KOPT-K1 (cell line): ENCODE results near the gene RFNG.
"Not testable (repeated sequence)": the region's sequence is repeated elsewhere in the genome, so short reads cannot be mapped to it uniquely, and the experiment has no call there.

Experiments
- H3K27ac ChIP-seq: fragments of 200-600 bp; sonication (generic); 2 replicates; pipeline ENCODE4 v1.5.1; 2016; ENCODE audit warnings: antibody characterized with exemption, mild to moderate bottlenecking, low read depth, low read length; ENCODE audit not compliant: poor library complexity, severe bottlenecking
- H3K36me3 ChIP-seq: fragments of 200-600 bp; sonication (generic); 2 replicates; pipeline ENCODE4 v1.5.1; 2017; ENCODE audit warnings: antibody characterized with exemption, mild to moderate bottlenecking, low read length, moderate library complexity; ENCODE audit not compliant: insufficient read depth
- H3K9me3 ChIP-seq: fragments of 200-600 bp; sonication (generic); 2 replicates; pipeline ENCODE4 v1.5.1; 2017; ENCODE audit warnings: antibody characterized with exemption, low read length, mild to moderate bottlenecking; ENCODE audit not compliant: insufficient read depth, poor library complexity, severe bottlenecking

The RFNG gene

DNA sequence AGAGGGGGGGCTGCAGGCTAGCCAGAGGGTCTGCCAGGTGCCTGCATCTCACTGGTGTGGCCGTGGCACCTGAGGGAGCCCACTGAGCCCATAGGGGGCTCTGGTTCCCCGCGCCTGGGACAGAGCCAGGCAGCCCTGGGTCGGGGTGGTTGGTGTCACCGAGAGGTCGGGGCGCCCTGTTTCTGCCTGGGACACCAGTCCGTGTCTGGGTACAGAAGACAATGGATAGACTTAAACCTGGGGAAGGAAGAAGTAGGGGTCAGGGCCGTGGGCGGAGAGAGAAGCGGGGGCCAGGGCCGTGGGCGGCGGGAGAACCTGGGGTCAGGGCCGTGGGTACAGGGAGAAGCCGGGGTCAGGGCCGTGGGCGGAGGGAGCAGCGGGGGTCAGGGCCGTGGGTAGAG is 3.0 kb downstream of the RFNG start:
- Histone ChIP-seq H3K27ac (no peak overlapping the region), H3K36me3 (peaks cover 21% of the 10 kb centered on the region; the same call in 1 of the 2 replicates)

GRCh38 chr17:82047914-82048570 is 3.6 kb downstream of the RFNG start:
- Histone ChIP-seq H3K9me3 (no peaks in the 10 kb centered on the region), H3K27ac (no peak overlapping the region), H3K36me3 (peaks cover 17% of the 10 kb centered on the region; the same call in 1 of the 2 replicates)

More for the DNA sequence above, 3.0 kb downstream of the RFNG start:
- H3K9me3 ChIP-seq: no peaks in the 10 kb centered on the region

- Histone ChIP-seq H3K27ac (no peak overlapping the region), H3K36me3 (peaks cover 17% of the 10 kb centered on the region; the same call in 1 of the 2 replicates), H3K9me3 (no peaks in the 10 kb centered on the region)
These were observed 4.2 kb downstream of the RFNG start for GRCh38 chr17:82047379-82047778.

DNA sequence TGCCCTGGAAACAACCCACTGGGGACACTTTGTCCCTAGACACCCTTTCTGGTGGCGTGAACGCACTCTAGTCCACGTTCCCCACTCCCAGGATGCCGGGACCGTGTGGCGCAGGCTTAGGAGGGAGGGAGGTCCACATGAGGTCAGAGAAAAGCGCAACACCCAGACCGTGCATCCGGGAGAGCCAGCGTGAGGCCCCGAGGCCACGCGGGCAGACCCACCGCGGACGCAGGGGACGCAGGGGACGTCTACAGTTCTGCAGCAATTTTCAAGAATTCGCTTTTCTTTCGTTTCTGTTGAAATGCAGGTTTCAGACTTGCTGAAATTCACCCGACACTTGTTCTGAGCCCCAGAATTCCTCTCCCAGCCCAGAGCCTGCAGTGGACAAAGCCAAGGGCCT is 4.7 kb downstream of the RFNG start:
- no peaks in the 10 kb centered on the region for H3K9me3 ChIP-seq
- H3K36me3 ChIP-seq: peaks cover 17% of the 10 kb centered on the region; the same call in 1 of the 2 replicates
- no peak overlapping the region for H3K27ac ChIP-seq

DNA sequence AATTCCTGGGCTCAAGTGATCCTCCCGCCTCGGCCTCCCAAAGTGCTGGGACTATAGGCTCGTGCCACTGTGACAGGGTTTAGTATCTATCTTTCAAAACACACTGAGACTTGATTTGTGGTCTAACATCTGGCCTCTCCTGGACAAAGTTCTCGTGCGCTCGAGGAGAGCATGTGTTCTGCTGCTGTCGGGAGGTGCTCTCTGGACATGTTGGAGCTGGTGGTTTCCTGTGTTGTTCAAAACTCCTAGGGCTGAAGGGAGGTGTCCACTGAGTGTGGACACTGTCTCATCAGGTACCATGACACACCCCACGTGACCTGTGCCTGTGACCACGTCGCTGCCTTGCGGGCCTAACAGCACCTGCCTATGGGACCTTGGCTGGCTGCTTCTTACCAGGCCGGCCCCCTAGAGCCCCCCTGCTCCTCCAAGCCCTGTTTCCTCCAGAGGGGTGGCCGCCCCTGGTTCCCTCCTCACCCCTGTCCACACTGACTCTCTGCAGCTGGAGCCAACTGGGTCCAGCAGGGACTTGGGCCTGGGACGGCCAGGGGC is 5.6 kb downstream of the RFNG start:
- Histone ChIP-seq H3K36me3 (peaks cover 17% of the 10 kb centered on the region; the same call in 1 of the 2 replicates), H3K9me3 (no peaks in the 10 kb centered on the region), H3K27ac (no peak overlapping the region)

DNA sequence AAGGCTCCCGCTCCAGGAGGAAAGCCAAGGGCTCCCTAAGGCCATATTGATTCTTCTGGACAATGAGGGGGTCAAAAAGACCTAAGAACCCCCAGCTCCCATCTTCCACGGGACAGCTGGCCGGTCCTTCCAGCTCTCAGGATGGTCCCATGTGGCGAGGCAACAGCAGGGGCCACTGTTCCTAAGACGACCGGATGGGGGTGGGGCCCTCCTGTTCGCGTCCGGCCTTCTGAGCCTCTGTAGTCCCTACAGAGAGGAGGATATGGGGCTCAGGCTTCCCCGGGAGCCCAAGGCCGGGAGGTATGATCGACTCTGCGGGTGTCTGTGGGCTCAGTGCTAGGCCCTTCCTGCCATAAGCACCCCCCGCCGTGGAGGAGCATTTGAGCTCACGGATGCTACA is 8.1 kb downstream of the RFNG start:
- H3K9me3 ChIP-seq: no peaks in the 10 kb centered on the region
- peaks cover 11% of the 10 kb centered on the region; the same call in 1 of the 2 replicates for H3K36me3 ChIP-seq
- H3K27ac ChIP-seq: no peak overlapping the region

DNA sequence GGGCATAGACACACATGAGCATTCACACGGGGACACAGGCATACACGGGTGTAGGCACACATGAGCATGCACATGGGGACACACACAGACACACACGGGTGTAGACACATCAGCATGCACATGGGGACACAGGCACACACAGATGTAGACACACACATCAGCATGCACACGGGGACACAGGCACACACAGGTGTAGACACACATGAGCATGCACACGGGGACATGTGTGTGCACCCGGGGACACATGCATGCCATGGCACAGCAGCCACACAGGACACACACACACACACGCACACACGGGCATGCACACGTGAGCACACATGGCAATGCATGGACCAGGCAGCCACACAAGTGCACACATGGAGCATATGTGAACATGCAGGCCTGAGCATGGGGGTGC is 9.0 kb downstream of the RFNG start:
- Histone ChIP-seq H3K36me3 (peaks cover 5% of the 10 kb centered on the region; the same call in 1 of the 2 replicates), H3K27ac (no peak overlapping the region), H3K9me3 (no peaks in the 10 kb centered on the region)

GRCh38 chr17:82041144-82041814 is 10.3 kb downstream of the RFNG start:
- H3K9me3 ChIP-seq: no peaks in the 10 kb centered on the region
- H3K27ac ChIP-seq: no peak overlapping the region
- no peaks in the 10 kb centered on the region for H3K36me3 ChIP-seq

GRCh38 chr17:82039695-82040299 is 11.8 kb downstream of the RFNG start:
- H3K9me3 ChIP-seq: no peaks in the 10 kb centered on the region
- H3K27ac ChIP-seq: no peak overlapping the region
- no peaks in the 10 kb centered on the region; the same call in 1 of the 2 replicates for H3K36me3 ChIP-seq

- not testable (repeated sequence) for H3K27ac ChIP-seq, H3K36me3 ChIP-seq, H3K9me3 ChIP-seq
These were observed 12.7 kb downstream of the RFNG start for GRCh38 chr17:82038796-82039409.

- Histone ChIP-seq H3K36me3 (no peaks in the 10 kb centered on the region; the same call in 1 of the 2 replicates), H3K27ac (peak overlapping the region; percentile 65)
These were observed 13.8 kb downstream of the RFNG start for GRCh38 chr17:82037889-82038195.

DNA sequence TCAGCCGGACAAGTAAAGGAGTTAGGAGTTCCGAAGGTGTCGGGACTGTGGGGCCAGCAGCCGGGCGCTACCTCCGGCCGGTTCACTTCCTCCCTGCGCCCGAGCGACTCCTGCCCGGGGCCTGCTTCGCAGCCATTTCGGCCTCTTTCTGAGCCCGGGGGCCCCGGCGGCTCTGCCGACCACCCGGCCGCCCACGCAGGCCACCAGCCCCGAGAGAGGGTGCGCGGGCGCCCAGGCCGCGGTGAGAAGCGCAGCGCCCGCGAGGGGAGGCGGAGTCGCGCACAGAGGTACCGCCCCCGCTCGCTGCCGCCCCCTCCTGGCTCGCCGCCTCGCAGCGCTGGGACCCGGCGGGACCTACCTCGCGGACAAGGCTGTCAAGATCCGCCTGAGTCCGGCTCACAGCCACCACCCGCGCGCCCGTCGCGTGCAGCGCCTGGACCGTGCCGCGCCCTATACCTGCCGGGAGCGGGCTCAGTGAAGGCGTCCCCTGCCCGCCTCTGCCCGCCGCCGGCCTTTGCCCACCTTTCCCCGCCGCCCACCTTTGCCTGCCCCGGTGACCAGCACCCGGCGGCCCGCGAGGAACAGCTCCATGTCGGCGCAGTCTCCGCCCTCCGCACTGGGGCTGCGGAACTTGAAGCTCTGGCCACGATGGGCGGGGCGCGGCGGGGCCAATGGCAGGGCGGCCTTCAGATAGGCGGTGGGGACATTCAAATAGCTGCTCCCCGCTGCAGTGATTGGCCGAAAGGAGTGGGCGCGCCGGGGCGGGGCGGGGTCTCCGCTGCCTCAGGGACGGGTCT is 14.3 kb downstream of the RFNG start, which contains the start of gene DCXR:
TSS of gene DCXR (minus strand) at position 606 of the 797 bp plus-strand sequence. CDS start at position 591, 15 bp downstream.
- H3K9me3 ChIP-seq: no peaks in the 10 kb centered on the region
- H3K27ac ChIP-seq: peak within 1 kb of the TSS; percentile 65
- H3K36me3 ChIP-seq: no peaks in the 10 kb centered on the region; the same call in 1 of the 2 replicates

More at GRCh38 chr17:82037889-82038195, 13.8 kb downstream of the RFNG start:
- no peaks in the 10 kb centered on the region for H3K9me3 ChIP-seq

GRCh38 chr17:82036634-82037091 is 14.9 kb downstream of the RFNG start:
- H3K27ac ChIP-seq: peak overlapping the region; percentile 65
- H3K9me3 ChIP-seq: no peaks in the 10 kb centered on the region
- H3K36me3 ChIP-seq: no peaks in the 10 kb centered on the region; the same call in 1 of the 2 replicates

DNA sequence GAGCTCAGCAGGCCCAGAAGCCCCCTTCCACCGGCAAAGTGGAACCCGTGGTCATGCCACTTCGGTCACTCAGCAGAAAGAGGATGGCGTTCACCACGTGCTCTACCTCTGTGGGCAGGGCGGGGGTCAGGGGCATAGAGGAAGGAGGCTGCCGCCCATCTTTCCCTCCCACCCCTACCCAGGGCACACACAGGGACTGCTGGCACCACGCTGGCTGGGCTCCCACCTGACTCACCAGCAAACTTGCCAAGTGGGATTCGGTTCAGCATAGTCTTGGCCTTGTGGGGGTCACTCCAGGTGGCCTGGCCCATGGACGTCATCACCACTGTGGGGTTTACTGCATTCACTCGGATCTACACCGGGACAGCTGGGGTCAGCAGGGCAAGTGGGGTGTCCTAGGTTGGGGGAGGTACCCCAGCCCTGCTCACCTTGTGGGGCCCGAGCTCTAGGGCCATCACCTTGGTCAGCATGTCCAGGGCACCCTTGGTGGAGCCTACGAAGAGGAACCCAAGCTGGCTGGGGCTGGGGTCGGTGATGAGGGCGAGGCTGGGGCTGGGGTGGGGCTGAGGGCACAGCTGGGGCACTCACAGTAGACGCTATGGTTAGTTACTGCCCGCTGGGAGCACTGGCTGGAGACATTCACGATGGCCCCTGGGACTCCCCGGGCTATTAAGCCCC is 15.5 kb downstream of the RFNG start:
- no peaks in the 10 kb centered on the region; the same call in 1 of the 2 replicates for H3K36me3 ChIP-seq
- H3K9me3 ChIP-seq: no peaks in the 10 kb centered on the region
- H3K27ac ChIP-seq: no peak overlapping the region
